Left cardiac atrium (tissue), 4 donors: Measurements from ENCODE around the gene CNEP1R1. TPM values are rescaled to one million over a fixed set of nuclear protein-coding genes. Genes with fewer than 3 reads are reported as not detected.
"Not testable (repeated sequence)": the region's sequence is repeated elsewhere in the genome, so short reads cannot be mapped to it uniquely, and the experiment has no call there.

Experiments used
- ATAC-seq, 2 donors: fragments of 200-7000 bp; cut with Tn5 transposase; one replicate each; pipeline ENCODE4 v1.9.1; 2020; ENCODE audit warnings: mild to moderate bottlenecking in 2 of 2, moderate library complexity in 2 of 2
- DNase-seq: peaks from one replicate; pipeline ENCODE4 v3.0.0-alpha.2; 2020
- intact Hi-C, 2 donors: fragments of 100-400 bp; cut with DNase I; formaldehyde crosslinking; loops; one replicate each; pipeline versions ENCODE4 v1.14.1 to v1.15.1; 2022 to 2023
- total RNA-seq, 2 donors: library from RNA; stranded (reverse); fragmentation: NEBNext Ultra II Directional; extraction: Animal tissue kit (Norgen Biotek cat#: 25700); gene quantifications; one replicate each; pipeline ENCODE4 v1.2.1, GENCODE V29; 2021
- donor health status: DM: no; HTN: yes; CAD: no.
- donor health status: DM: no; HTN: yes; CAD: no; lungs with severe emphysema.
- donor health status: DM: yes; HTN: yes; CAD: no.
- donor health status: Dilated cardiomyopathy.

The CNEP1R1 gene
- total RNA-seq, 2 donors from 2014 or later, result 16.2 to 17.1 TPM

GRCh38 chr16:50012182-50012581 lies 12.8 kb upstream of the CNEP1R1 start:
- no peak for ATAC-seq
- no peak for DNase-seq
- intact Hi-C loops, result no loop called here

- intact Hi-C loops, ATAC-seq, DNase-seq: not testable (repeated sequence)
These were observed 10.8 kb upstream of the CNEP1R1 start for GRCh38 chr16:50014211-50014610.

- intact Hi-C loops, result no loop called here
- DNase-seq, result no peak
- no peak for ATAC-seq
These were observed 9.4 kb upstream of the CNEP1R1 start for GRCh38 chr16:50015631-50016030.

- ATAC-seq, result no peak
- no peak for DNase-seq
- intact Hi-C loops, result no loop called here
These were observed 7.5 kb upstream of the CNEP1R1 start for GRCh38 chr16:50017553-50017952.

GRCh38 chr16:50021544-50021943 lies 3.5 kb upstream of the CNEP1R1 start:
- intact Hi-C loops, result loop anchor here in 1 of 2 donors (10.0 kb wide), 1 partner anchor 343 kb away; the partner anchor contains the start of gene BRD7
- DNase-seq, result no peak
- ATAC-seq, result no peak

GRCh38 chr16:50023641-50024040 lies 1.4 kb upstream of the CNEP1R1 start:
- no peak for ATAC-seq
- intact Hi-C loops, result loop anchor here in 1 of 2 donors (10.0 kb wide), 1 partner anchor 341 kb away; the partner anchor contains the start of gene BRD7

GRCh38 chr16:50024207-50024606 lies 818 bp upstream of the CNEP1R1 start:
- intact Hi-C loops, result loop anchor here in 1 of 2 donors (10.0 kb wide), 1 partner anchor 341 kb away; the partner anchor contains the start of gene BRD7
- DNase-seq, result no peak
- no peak for ATAC-seq

More at GRCh38 chr16:50023641-50024040, 1.4 kb upstream of the CNEP1R1 start:
- no peak for DNase-seq

GRCh38 chr16:50025537-50025931 lies 509 bp downstream of the CNEP1R1 start:
- ATAC-seq (peak in 1 of 2 donors; percentile 23), DNase-seq (no peak)
- intact Hi-C loops, result loop anchor here in 1 of 2 donors (10.0 kb wide), 1 partner anchor 339 kb away; the partner anchor contains the start of gene BRD7

GRCh38 chr16:50027829-50028228 lies 2.8 kb downstream of the CNEP1R1 start:
- intact Hi-C loops, result loop anchor here in 1 of 2 donors (2.0 to 10.0 kb wide), 2 partner anchors 183 to 337 kb away; partner anchors contain the start of gene BRD7
- DNase-seq (no peak), ATAC-seq (no peak)

GRCh38 chr16:50035468-50035992 lies 10.5 kb downstream of the CNEP1R1 start:
- ATAC-seq (no peak), DNase-seq (no peak)
- intact Hi-C loops, result no loop called here

- DNase-seq, result no peak
- intact Hi-C loops, result no loop called here
- ATAC-seq, result no peak
These were observed 11.4 kb downstream of the CNEP1R1 start for GRCh38 chr16:50036426-50036825.

GRCh38 chr16:50037662-50038220 lies 12.7 kb downstream of the CNEP1R1 start:
- DNase-seq, result no peak
- peak in 1 of 2 donors; percentile 62 for ATAC-seq
- intact Hi-C loops, result no loop called here

- no peak for DNase-seq
- intact Hi-C loops, result no loop called here
- ATAC-seq, result no peak
These were observed 13.3 kb downstream of the CNEP1R1 start for GRCh38 chr16:50038286-50038685.

GRCh38 chr16:50038756-50039529 lies 13.9 kb downstream of the CNEP1R1 start:
- DNase-seq (peak; percentile 43), ATAC-seq (peak; percentile 77 to 90)
- intact Hi-C loops, result no loop called here

- intact Hi-C loops, result no loop called here
- no peak for DNase-seq
- ATAC-seq, result no peak
These were observed 15.0 kb downstream of the CNEP1R1 start for GRCh38 chr16:50040018-50040417.

- intact Hi-C loops, result no loop called here
- ATAC-seq (no peak), DNase-seq (no peak)
These were observed 15.7 kb downstream of the CNEP1R1 start for GRCh38 chr16:50040710-50041109.

GRCh38 chr16:50043358-50043757 lies 18.3 kb downstream of the CNEP1R1 start:
- no peak for ATAC-seq
- intact Hi-C loops, result no loop called here
- no peak for DNase-seq

- ATAC-seq (no peak), DNase-seq (no peak)
- intact Hi-C loops, result no loop called here
These were observed 20.4 kb downstream of the CNEP1R1 start for GRCh38 chr16:50045412-50045811.

GRCh38 chr16:50046853-50047252 lies 21.8 kb downstream of the CNEP1R1 start:
- ATAC-seq (no peak), DNase-seq (no peak)

GRCh38 chr16:50047864-50048263 lies 22.8 kb downstream of the CNEP1R1 start:
- intact Hi-C loops, result no loop called here
- DNase-seq, result no peak
- no peak for ATAC-seq

More at GRCh38 chr16:50046853-50047252, 21.8 kb downstream of the CNEP1R1 start:
- intact Hi-C loops, result no loop called here
